H1 (cell line): Measurements from ENCODE around the gene PRAF2.

Source experiments
- CEBPB ChIP-seq: IDR thresholded peaks from 2 replicates; pipeline ENCODE4 v1.6.1; 2012; ENCODE audit warnings: low read depth, low read length
- EP300 ChIP-seq, 2 experiments: IDR thresholded peaks; 1 replicate in 1 of 2; 2 replicates in 1 of 2; pipeline ENCODE4 v1.6.1; 2011 to 2012; ENCODE audit warnings: low read depth in 2 of 2, low read length in 2 of 2, mild to moderate bottlenecking in 2 of 2, borderline replicate concordance in 1 of 2, inconsistent platforms in 1 of 2, moderate library complexity in 1 of 2
- EZH2 ChIP-seq: fragments of 200-600 bp; sonication (generic); IDR thresholded peaks from 2 replicates; pipeline ENCODE4 v1.7.1; 2012; ENCODE audit warnings: low read depth, mild to moderate bottlenecking, moderate library complexity, low read length, inconsistent platforms; ENCODE audit not compliant: severe bottlenecking
- POLR2A ChIP-seq, 2 experiments: IDR thresholded peaks; 1 replicate in 1 of 2; 2 replicates in 1 of 2; pipeline ENCODE4 v1.6.1; 2011; ENCODE audit warnings: low read depth in 2 of 2, low read length in 2 of 2, mild to moderate bottlenecking in 2 of 2; ENCODE audit errors: control extremely low read depth in 1 of 2
- RAD21 ChIP-seq, 2 experiments: IDR thresholded peaks in 1 of 2; conservative IDR thresholded peaks in 1 of 2; 2 replicates each; pipeline ENCODE4 v1.6.1; 2011; ENCODE audit warnings: low read depth in 2 of 2, low read length in 2 of 2, improper control_type of control experiment in 1 of 2, inconsistent platforms in 1 of 2, mild to moderate bottlenecking in 1 of 2, moderate library complexity in 1 of 2
- RNF2 ChIP-seq: fragments of 200-900, 300-1000 bp; sonication (generic); IDR thresholded peaks from 2 replicates; pipeline ENCODE4 v1.7.1; 2016; ENCODE audit warnings: borderline replicate concordance, low read depth, mild to moderate bottlenecking, antibody characterized with exemption, low read length; ENCODE audit not compliant: poor library complexity, severe bottlenecking; ENCODE audit errors: missing control alignments
- SIN3A ChIP-seq, 2 experiments: IDR thresholded peaks in 1 of 2; conservative IDR thresholded peaks in 1 of 2; 2 replicates each; pipeline ENCODE4 v1.6.1; 2011 to 2012; ENCODE audit warnings: low read length in 2 of 2, improper control_type of control experiment in 1 of 2, low read depth in 1 of 2, mild to moderate bottlenecking in 1 of 2
- SP1 ChIP-seq: IDR thresholded peaks from 2 replicates; pipeline ENCODE4 v1.6.1; 2011; ENCODE audit warnings: low read depth, low read length
- TF ChIP-seq, protein P1 (sequence below), 3 experiments: IDR thresholded peaks; 1 replicate in 2 of 3; 2 replicates in 1 of 3; pipeline versions ENCODE4 v1.5.1 to v1.6.1; 2011; ENCODE audit warnings: low read length in 3 of 3, mild to moderate bottlenecking in 3 of 3, inconsistent platforms in 2 of 3, low read depth in 1 of 3, moderate library complexity in 1 of 3; ENCODE audit not compliant: insufficient read depth in 1 of 3; ENCODE audit errors: control extremely low read depth in 1 of 3
- TF ChIP-seq, protein P2 (sequence below): IDR thresholded peaks from 2 replicates; pipeline ENCODE4 v1.6.1; 2011; ENCODE audit warnings: low read length, improper control_type of control experiment

DNA sequence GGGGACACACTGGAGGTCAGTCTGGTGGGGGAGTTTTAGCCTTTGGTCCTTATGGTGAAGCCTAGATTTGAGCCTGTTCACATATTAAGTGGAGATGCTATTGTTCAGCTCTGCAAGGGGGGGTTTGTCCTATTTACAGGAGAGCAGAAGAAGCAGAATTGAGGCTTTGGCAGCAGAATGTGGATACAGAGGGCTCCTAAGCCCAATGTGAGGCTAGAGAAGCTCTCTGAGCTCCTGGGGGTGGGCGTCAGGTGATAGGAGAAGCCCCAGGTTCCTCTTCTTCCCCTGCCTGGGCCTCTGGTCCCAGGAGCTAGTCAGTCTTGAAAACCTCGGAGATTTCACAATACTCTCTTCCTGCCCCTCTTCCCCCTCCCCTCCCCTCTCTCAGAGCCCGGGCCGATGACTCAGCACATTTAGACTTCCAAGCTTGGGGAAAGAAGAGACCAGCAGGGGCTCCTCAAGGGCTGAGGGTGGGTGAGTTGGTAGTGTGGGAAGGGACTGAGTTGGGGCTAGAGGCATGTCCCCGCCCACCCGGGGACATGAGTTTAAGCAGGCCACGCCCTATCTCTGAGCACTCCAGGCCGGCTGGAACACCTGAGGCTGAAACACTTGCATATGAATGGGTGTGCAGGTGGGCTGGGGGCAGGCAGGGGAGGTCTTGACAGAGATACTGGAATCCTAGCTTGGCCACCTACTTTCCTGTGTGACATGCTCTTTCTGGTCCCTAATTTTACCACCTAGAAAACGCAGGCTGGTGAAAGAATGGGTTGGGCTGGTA, 34.0 kb downstream of the PRAF2 start:
- TF ChIP-seq, protein P1, sequence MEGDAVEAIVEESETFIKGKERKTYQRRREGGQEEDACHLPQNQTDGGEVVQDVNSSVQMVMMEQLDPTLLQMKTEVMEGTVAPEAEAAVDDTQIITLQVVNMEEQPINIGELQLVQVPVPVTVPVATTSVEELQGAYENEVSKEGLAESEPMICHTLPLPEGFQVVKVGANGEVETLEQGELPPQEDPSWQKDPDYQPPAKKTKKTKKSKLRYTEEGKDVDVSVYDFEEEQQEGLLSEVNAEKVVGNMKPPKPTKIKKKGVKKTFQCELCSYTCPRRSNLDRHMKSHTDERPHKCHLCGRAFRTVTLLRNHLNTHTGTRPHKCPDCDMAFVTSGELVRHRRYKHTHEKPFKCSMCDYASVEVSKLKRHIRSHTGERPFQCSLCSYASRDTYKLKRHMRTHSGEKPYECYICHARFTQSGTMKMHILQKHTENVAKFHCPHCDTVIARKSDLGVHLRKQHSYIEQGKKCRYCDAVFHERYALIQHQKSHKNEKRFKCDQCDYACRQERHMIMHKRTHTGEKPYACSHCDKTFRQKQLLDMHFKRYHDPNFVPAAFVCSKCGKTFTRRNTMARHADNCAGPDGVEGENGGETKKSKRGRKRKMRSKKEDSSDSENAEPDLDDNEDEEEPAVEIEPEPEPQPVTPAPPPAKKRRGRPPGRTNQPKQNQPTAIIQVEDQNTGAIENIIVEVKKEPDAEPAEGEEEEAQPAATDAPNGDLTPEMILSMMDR (IDR thresholded peaks at IDR 0.05; ENCODE audit: control extremely low read depth in 1 of 3, insufficient read depth in 1 of 3, low read depth in 1 of 3, low read length in 3 of 3), result no peak
- TF ChIP-seq, protein P2, sequence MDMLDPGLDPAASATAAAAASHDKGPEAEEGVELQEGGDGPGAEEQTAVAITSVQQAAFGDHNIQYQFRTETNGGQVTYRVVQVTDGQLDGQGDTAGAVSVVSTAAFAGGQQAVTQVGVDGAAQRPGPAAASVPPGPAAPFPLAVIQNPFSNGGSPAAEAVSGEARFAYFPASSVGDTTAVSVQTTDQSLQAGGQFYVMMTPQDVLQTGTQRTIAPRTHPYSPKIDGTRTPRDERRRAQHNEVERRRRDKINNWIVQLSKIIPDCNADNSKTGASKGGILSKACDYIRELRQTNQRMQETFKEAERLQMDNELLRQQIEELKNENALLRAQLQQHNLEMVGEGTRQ, result no peak
- peak; percentile 96 for TF ChIP-seq CEBPB
- TF ChIP-seq EZH2, result no peak
- no peak; a peak in 1 of 4 replicates for TF ChIP-seq RAD21 (IDR thresholded peaks at IDR 0.05 in 1 of 2, conservative IDR thresholded peaks at IDR 0.05 in 1 of 2; ENCODE audit: low read depth in 2 of 2, low read length in 2 of 2)
- no peak for TF ChIP-seq EP300 (IDR thresholded peaks at IDR 0.05; ENCODE audit: borderline replicate concordance in 1 of 2, low read depth in 2 of 2, low read length in 2 of 2)
- peak in 1 of 2 experiments; percentile 76; a peak in 1 of 4 replicates for TF ChIP-seq SIN3A (conservative IDR thresholded peaks at IDR 0.05 in 1 of 2, IDR thresholded peaks at IDR 0.05 in 1 of 2; ENCODE audit: low read depth in 1 of 2, low read length in 2 of 2)
- no peak for TF ChIP-seq RNF2
- no peak; a peak in 1 of 3 replicates for TF ChIP-seq POLR2A (IDR thresholded peaks at IDR 0.05; ENCODE audit: control extremely low read depth in 1 of 2, low read depth in 2 of 2, low read length in 2 of 2)
- no peak for TF ChIP-seq SP1
